K562 (cell line): ENCODE results near the gene CLCF1. TPM values are rescaled to one million over a fixed set of nuclear protein-coding genes. Genes with fewer than 3 reads are reported as not detected.

Source experiments
- COPS2 ChIP-seq: fragments of 450-650 bp; conservative IDR thresholded peaks from 2 replicates; pipeline ENCODE4 v1.6.1; 2016; ENCODE audit warnings: mild to moderate bottlenecking, moderate library complexity
- E2F5 ChIP-seq: sonication (generic); formaldehyde crosslinking; IDR thresholded peaks from 2 replicates; pipeline ENCODE4 v1.8.0; 2022; ENCODE audit warnings: mild to moderate bottlenecking, missing genetic modification reagents
- ETV5 ChIP-seq: sonication (generic); formaldehyde crosslinking; IDR thresholded peaks from 2 replicates; pipeline ENCODE4 v1.4.0; 2020; ENCODE audit warnings: low read depth, mild to moderate bottlenecking, missing genetic modification reagents
- GATA2 ChIP-seq: sonication (generic); formaldehyde crosslinking; IDR thresholded peaks from 2 replicates; pipeline ENCODE4 v1.4.0; 2020; ENCODE audit warnings: mild to moderate bottlenecking, missing genetic modification reagents
- HBP1 ChIP-seq: fragments of 450-650 bp; formaldehyde crosslinking; IDR thresholded peaks from 2 replicates; pipeline ENCODE4 v1.4.0; 2022; ENCODE audit warnings: missing genetic modification characterization
- IFI16 ChIP-seq: fragments of 250-450 bp; sonication (Bioruptor Pico); IDR thresholded peaks from 2 replicates; pipeline ENCODE4 v2.1.2; 2022; ENCODE audit warnings: mild to moderate bottlenecking, inconsistent platforms
- KAT7 ChIP-seq: sonication (generic); formaldehyde crosslinking; IDR thresholded peaks from 2 replicates; pipeline ENCODE4 v1.8.0; 2022; ENCODE audit warnings: missing genetic modification reagents, mild to moderate bottlenecking, borderline replicate concordance
- KDM2B ChIP-seq: fragments of 250-450 bp; sonication (Bioruptor Pico); IDR thresholded peaks from 2 replicates; pipeline ENCODE4 v1.8.0; 2021; ENCODE audit warnings: mild to moderate bottlenecking, moderate library complexity
- MED1 ChIP-seq: sonication (generic); formaldehyde crosslinking; IDR thresholded peaks from 2 replicates; pipeline ENCODE4 v1.8.1; 2023; ENCODE audit warnings: missing genetic modification reagents, borderline replicate concordance
- MEF2D ChIP-seq: conservative IDR thresholded peaks from 2 replicates; pipeline ENCODE4 v1.6.1; 2016; ENCODE audit warnings: low read depth, missing genetic modification characterization, missing compliant biosample characterization
- MTA2 ChIP-seq: fragments of 450-650 bp; IDR thresholded peaks from 2 replicates; pipeline ENCODE4 v1.6.1; 2016; ENCODE audit warnings: low read depth
- NEUROD1 ChIP-seq: fragments of 150-350 bp; IDR thresholded peaks from 2 replicates; pipeline ENCODE4 v1.6.1; 2014; ENCODE audit warnings: borderline replicate concordance, low read length, low read depth; ENCODE audit not compliant: partially characterized antibody
- NR2C2 ChIP-seq, 2 experiments: fragments of 200-800 bp in 1 of 2; sonication (Bioruptor generic) in 1 of 2; sonication (generic) in 1 of 2; formaldehyde crosslinking in 1 of 2; IDR thresholded peaks; 2 replicates each; pipeline versions ENCODE4 v1.6.1 to v1.8.0; 2016 to 2022; ENCODE audit warnings: mild to moderate bottlenecking in 1 of 2, missing compliant biosample characterization in 1 of 2, missing genetic modification characterization in 1 of 2, missing genetic modification reagents in 1 of 2
- POLR2G ChIP-seq: fragments of 200-400 bp; formaldehyde crosslinking; IDR thresholded peaks from 2 replicates; pipeline ENCODE4 v1.6.1; 2017; ENCODE audit warnings: low read depth, mild to moderate bottlenecking, antibody characterized with exemption, low read length, moderate library complexity
- RBFOX2 ChIP-seq: fragments of 200-400 bp; formaldehyde crosslinking; IDR thresholded peaks from 2 replicates; pipeline ENCODE4 v1.6.1; 2017; ENCODE audit warnings: low read depth, mild to moderate bottlenecking, low read length, moderate library complexity
- RFX1 ChIP-seq: fragments of 450-650 bp; IDR thresholded peaks from 2 replicates; pipeline ENCODE4 v1.6.1; 2016; ENCODE audit warnings: mild to moderate bottlenecking, moderate library complexity
- SRSF1 ChIP-seq: fragments of 200-400 bp; formaldehyde crosslinking; IDR thresholded peaks from 2 replicates; pipeline ENCODE4 v1.6.1; 2017; ENCODE audit warnings: mild to moderate bottlenecking, low read depth, low read length, moderate library complexity
- SRSF9 ChIP-seq: fragments of 200-400 bp; formaldehyde crosslinking; IDR thresholded peaks from 2 replicates; pipeline ENCODE4 v1.6.1; 2017; ENCODE audit warnings: low read depth, low read length, borderline replicate concordance
- WHSC1 ChIP-seq: IDR thresholded peaks from one replicate; pipeline ENCODE4 v1.6.1; 2012; ENCODE audit warnings: low read length, control low read depth, inconsistent platforms
- ZBTB17 ChIP-seq: fragments of 450-650 bp; formaldehyde crosslinking; IDR thresholded peaks from 2 replicates; pipeline ENCODE4 v1.4.0; 2020; ENCODE audit warnings: mild to moderate bottlenecking
- ZNF347 ChIP-seq: fragments of 450-650 bp; formaldehyde crosslinking; IDR thresholded peaks from 2 replicates; pipeline ENCODE4 v1.4.0; 2020; ENCODE audit warnings: low read depth, mild to moderate bottlenecking, moderate library complexity
- ZNF354B ChIP-seq: fragments of 250-450 bp; sonication (Bioruptor Pico); IDR thresholded peaks from 2 replicates; pipeline ENCODE4 v1.4.0; 2020
- ZNF699 ChIP-seq: fragments of 250-450 bp; sonication (Bioruptor Pico); IDR thresholded peaks from 2 replicates; pipeline ENCODE4 v1.8.0; 2021; ENCODE audit warnings: mild to moderate bottlenecking, moderate library complexity; ENCODE audit not compliant: insufficient replicate concordance
- polyA plus RNA-seq, 8 experiments: library from polyadenylated mRNA; depleted of rRNA in 4 of 8; stranded (reverse) in 5 of 8; unstranded in 3 of 8; fragments of >200 nt; fragmentation: Nextera tagmentation in 2 of 8; fragmentation: Illumina TruSeq in 1 of 8; extraction: Ambion mirVana in 2 of 8; extraction: Trizol in 1 of 8; gene quantifications; 2 replicates each; pipeline versions ENCODE4 v1.2.1 to v1.2.3, GENCODE V29; 2011 to 2014; ENCODE audit warnings: inconsistent platforms in 1 of 8, missing spikeins in 1 of 8
- total RNA-seq, 7 experiments: library from RNA; depleted of rRNA in 6 of 7; stranded (reverse); fragments of >200 nt in 6 of 7; fragmentation: Illumina TruSeq in 2 of 7; extraction: Trizol in 2 of 7; gene quantifications; 2 replicates each; pipeline versions ENCODE4 v1.2.1 to v1.2.3, GENCODE V29; 2011 to 2021; ENCODE audit warnings: low replicate concordance in 1 of 7
- TF ChIP-seq, protein P1 (sequence below): fragments of 250-450 bp; sonication (Bioruptor Pico); IDR thresholded peaks from 2 replicates; pipeline ENCODE4 v1.6.1; 2021; ENCODE audit warnings: mild to moderate bottlenecking

Gene CLCF1
- total and polyA plus RNA-seq, 9 of the 15 experiments (the other 6 are each of a cell fraction or from before 2014, with no cell fraction given) = 0.49 to 5.8 (median 3.0) TPM

GRCh38 chr11:67373648-67374570 lies 511 bp upstream of the CLCF1 start (continued):
- TF ChIP-seq RBFOX2 (peak; percentile 49), E2F5 (CRISPR knock-in tag) (no peak), SRSF9 (no peak), KDM2B (no peak), ETV5 (CRISPR knock-in tag) (no peak), ZNF354B (CRISPR knock-in tag) (no peak), POLR2G (peak; percentile 44; the same call in 1 of the 2 replicates), NEUROD1 (no peak), ZBTB17 (CRISPR knock-in tag) (no peak; the same call in 1 of the 2 replicates), WHSC1 (no peak), SRSF1 (no peak), NR2C2 (CRISPR knock-in tag; IDR thresholded peaks at IDR 0.05) (no peak), NR2C2 (tag; IDR thresholded peaks at IDR 0.05) (no peak), MEF2D (tag) (0 out of 2 replicates have a peak, but pooled peaks have one; percentile 6), ZNF347 (CRISPR knock-in tag) (no peak), RFX1 (no peak), GATA2 (no peak), KAT7 (peak; percentile 61; the same call in 1 of the 2 replicates), HBP1 (CRISPR knock-in tag) (no peak; the same call in 1 of the 2 replicates), ZNF699 (CRISPR knock-in tag) (no peak), IFI16 (CRISPR knock-in tag) (no peak), MED1 (no peak), MTA2 (no peak), COPS2 (no peak)
- TF ChIP-seq, protein P1, sequence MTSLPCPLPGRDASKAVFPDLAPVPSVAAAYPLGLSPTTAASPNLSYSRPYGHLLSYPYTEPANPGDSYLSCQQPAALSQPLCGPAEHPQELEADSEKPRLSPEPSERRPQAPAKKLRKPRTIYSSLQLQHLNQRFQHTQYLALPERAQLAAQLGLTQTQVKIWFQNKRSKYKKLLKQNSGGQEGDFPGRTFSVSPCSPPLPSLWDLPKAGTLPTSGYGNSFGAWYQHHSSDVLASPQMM (CRISPR knock-in tag) = no peak
